ENCODE data around the gene ABCG8.

Gene ABCG8

DNA sequence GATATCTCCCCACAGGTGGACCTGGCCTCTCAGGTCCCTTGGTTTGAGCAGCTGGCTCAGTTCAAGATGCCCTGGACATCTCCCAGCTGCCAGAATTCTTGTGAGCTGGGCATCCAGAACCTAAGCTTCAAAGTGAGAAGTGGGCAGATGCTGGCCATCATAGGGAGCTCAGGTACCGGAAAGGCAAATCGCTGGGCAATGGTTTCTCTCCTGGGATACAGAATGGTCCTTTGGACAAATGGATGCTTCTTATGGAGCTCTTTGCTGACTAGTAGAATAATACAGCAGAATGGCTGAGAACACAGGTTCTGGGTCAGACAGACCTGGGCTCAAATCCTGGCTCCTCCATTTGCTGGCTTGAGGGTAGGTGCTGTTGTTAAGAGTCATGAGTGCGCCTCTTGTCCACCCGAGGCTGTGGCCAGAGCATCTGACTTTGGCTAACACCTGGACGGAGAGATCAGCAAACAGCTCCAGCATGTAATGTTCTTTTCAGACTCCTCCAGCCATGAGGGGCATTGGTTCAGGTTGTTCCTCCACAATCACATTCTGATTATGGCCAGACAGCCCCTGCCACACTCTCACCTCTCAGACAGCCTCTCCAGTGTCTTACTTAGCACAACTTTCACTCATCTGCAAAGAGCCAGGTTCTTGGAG, 7.5 kb downstream of the ABCG8 start:
- TF ChIP-seq, protein P1, sequence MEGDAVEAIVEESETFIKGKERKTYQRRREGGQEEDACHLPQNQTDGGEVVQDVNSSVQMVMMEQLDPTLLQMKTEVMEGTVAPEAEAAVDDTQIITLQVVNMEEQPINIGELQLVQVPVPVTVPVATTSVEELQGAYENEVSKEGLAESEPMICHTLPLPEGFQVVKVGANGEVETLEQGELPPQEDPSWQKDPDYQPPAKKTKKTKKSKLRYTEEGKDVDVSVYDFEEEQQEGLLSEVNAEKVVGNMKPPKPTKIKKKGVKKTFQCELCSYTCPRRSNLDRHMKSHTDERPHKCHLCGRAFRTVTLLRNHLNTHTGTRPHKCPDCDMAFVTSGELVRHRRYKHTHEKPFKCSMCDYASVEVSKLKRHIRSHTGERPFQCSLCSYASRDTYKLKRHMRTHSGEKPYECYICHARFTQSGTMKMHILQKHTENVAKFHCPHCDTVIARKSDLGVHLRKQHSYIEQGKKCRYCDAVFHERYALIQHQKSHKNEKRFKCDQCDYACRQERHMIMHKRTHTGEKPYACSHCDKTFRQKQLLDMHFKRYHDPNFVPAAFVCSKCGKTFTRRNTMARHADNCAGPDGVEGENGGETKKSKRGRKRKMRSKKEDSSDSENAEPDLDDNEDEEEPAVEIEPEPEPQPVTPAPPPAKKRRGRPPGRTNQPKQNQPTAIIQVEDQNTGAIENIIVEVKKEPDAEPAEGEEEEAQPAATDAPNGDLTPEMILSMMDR (conservative IDR thresholded peaks at IDR 0.05): no peak
- no peak for TF ChIP-seq ZFX (IDR thresholded peaks at IDR 0.05)

DNA sequence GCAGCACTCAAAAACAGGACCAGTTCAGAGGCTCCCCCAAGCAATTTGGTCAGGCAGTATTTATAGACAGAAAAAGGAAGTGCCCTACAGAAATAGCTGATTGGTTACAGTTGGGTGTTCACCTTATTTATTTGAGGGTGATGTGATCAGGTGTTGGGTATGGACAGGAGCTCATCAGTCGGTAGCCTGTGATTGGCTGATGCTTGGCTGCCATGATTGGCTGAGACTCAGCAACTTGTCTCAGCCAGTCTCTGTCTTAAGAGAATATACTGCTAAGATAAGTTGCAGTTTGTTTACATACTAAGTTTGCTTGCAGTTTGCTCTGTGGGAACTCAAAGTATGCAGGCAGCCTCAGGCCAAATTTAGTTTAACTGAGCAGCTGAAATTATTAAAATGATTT, 9.4 kb downstream of the ABCG8 start:
- no peak overlapping the region for H3K27ac ChIP-seq
- TF ChIP-seq, protein P1 (conservative IDR thresholded peaks at IDR 0.05): no peak
- no peak for TF ChIP-seq ZFX (IDR thresholded peaks at IDR 0.05)

More for the DNA sequence above, 7.5 kb downstream of the ABCG8 start:
- no peak overlapping the region for H3K27ac ChIP-seq

- no peak for TF ChIP-seq ZFX (IDR thresholded peaks at IDR 0.05)
- TF ChIP-seq, protein P1 (conservative IDR thresholded peaks at IDR 0.05): no peak
Measured at GRCh38 chr2:43851011-43851980, 12.5 kb downstream of the ABCG8 start.

GRCh38 chr2:43852196-43852730, 13.5 kb downstream of the ABCG8 start:
- no peak overlapping the region for H3K27ac ChIP-seq
- TF ChIP-seq, protein P1 (conservative IDR thresholded peaks at IDR 0.05): no peak
- no peak for TF ChIP-seq ZFX (IDR thresholded peaks at IDR 0.05)

More at GRCh38 chr2:43851011-43851980, 12.5 kb downstream of the ABCG8 start:
- no peak overlapping the region for H3K27ac ChIP-seq

GRCh38 chr2:43853141-43854081, 14.6 kb downstream of the ABCG8 start:
- TF ChIP-seq, protein P1 (conservative IDR thresholded peaks at IDR 0.05): no peak
- TF ChIP-seq ZFX (IDR thresholded peaks at IDR 0.05): no peak
- H3K27ac ChIP-seq: no peak overlapping the region

GRCh38 chr2:43854671-43855070, 15.9 kb downstream of the ABCG8 start:
- H3K27ac ChIP-seq: no peak overlapping the region
- TF ChIP-seq, protein P1 (conservative IDR thresholded peaks at IDR 0.05): no peak
- no peak for TF ChIP-seq ZFX (IDR thresholded peaks at IDR 0.05)

Measured in C4-2B (cell line).